Parathyroid adenoma (tissue), 2 donors: ENCODE results near the gene ZDHHC11B.
"Not testable (repeated sequence)": the region's sequence is repeated elsewhere in the genome, so short reads cannot be mapped to it uniquely, and the experiment has no call there.

Source experiments
- H2AFZ ChIP-seq: fragments of 300-600 bp; sonication (generic); one replicate; pipeline ENCODE4 v1.7.0; 2017; ENCODE audit warnings: antibody characterized with exemption, mild to moderate bottlenecking
- H3K27ac ChIP-seq: fragments of 300-600 bp; sonication (generic); one replicate; pipeline ENCODE4 v1.7.0; 2017
- H3K27me3 ChIP-seq: fragments of 300-600 bp; sonication (generic); one replicate; pipeline ENCODE4 v1.7.0; 2017; ENCODE audit warnings: low read length; ENCODE audit not compliant: control insufficient read depth, insufficient read depth
- H3K36me3 ChIP-seq: fragments of 300-600 bp; sonication (generic); one replicate; pipeline ENCODE4 v1.7.0; 2017; ENCODE audit warnings: low read length; ENCODE audit not compliant: control insufficient read depth, insufficient read depth
- H3K4me1 ChIP-seq: fragments of 300-600 bp; sonication (generic); one replicate; pipeline ENCODE4 v1.7.0; 2017; ENCODE audit warnings: control low read depth
- H3K4me2 ChIP-seq: fragments of 300-600 bp; sonication (generic); one replicate; pipeline ENCODE4 v1.7.0; 2017; ENCODE audit warnings: low read length
- H3K4me3 ChIP-seq: fragments of 300-600 bp; sonication (generic); one replicate; pipeline ENCODE4 v1.7.0; 2017; ENCODE audit warnings: low read depth, low read length
- H3K79me2 ChIP-seq: fragments of 300-600 bp; sonication (generic); one replicate; pipeline ENCODE4 v1.7.0; 2017; ENCODE audit warnings: control low read depth
- H3K9ac ChIP-seq: fragments of 300-600 bp; sonication (generic); one replicate; pipeline ENCODE4 v1.7.0; 2017; ENCODE audit warnings: mild to moderate bottlenecking
- H3K9me3 ChIP-seq: fragments of 300-600 bp; sonication (generic); one replicate; pipeline ENCODE4 v1.7.0; 2017; ENCODE audit warnings: low read length; ENCODE audit not compliant: control insufficient read depth
- CTCF ChIP-seq: fragments of 300-600 bp; sonication (generic); IDR thresholded peaks from one replicate; pipeline ENCODE4 v1.7.0; 2017; ENCODE audit warnings: antibody characterized with exemption, mild to moderate bottlenecking
- donor health status: primary hyperparathyroidism.

ZDHHC11B gene

DNA sequence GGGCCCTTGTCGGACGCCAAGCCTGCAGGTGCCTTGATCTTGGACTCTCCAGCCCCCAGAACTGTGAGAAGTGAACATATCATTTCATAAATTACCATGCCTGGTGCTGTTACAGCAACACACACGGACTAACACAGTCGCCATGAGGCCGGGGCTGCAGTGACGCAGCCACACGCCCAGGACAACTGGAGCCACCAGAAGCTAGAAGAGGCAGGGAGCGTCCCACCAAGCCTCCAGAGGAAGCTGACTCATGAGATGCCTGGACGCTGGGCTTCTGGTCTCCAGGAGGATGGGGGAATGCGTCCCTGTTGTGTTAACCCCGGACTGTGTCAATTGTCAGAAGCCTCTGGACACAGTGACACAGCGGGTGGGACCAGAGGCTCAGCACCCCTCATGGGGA lies 97.6 kb downstream of the ZDHHC11B start:
- not testable (repeated sequence) for H3K36me3 ChIP-seq, H3K9ac ChIP-seq, H3K4me3 ChIP-seq, H3K79me2 ChIP-seq, H3K4me2 ChIP-seq, H3K4me1 ChIP-seq, H3K27me3 ChIP-seq, H3K27ac ChIP-seq, H3K9me3 ChIP-seq, H2AFZ ChIP-seq

- not testable (repeated sequence) for H3K9me3 ChIP-seq, H3K27me3 ChIP-seq, H3K9ac ChIP-seq, H2AFZ ChIP-seq, H3K4me2 ChIP-seq, H3K27ac ChIP-seq, H3K4me3 ChIP-seq, H3K4me1 ChIP-seq, H3K79me2 ChIP-seq, H3K36me3 ChIP-seq
Measured at GRCh38 chr5:686172-686523, 98.4 kb downstream of the ZDHHC11B start.

GRCh38 chr5:685262-686171 lies 99.0 kb downstream of the ZDHHC11B start:
- Histone ChIP-seq H2AFZ (no peak overlapping the region), H3K4me2 (no peak overlapping the region), H3K9ac (no peak overlapping the region), H3K27me3 (no peaks in the 10 kb centered on the region), H3K9me3 (no peaks in the 10 kb centered on the region), H3K27ac (no peak overlapping the region), H3K4me3 (no peak overlapping the region), H3K36me3 (no peaks in the 10 kb centered on the region), H3K4me1 (no peaks in the 10 kb centered on the region), H3K79me2 (no peaks in the 10 kb centered on the region)
- no peak for TF ChIP-seq CTCF

DNA sequence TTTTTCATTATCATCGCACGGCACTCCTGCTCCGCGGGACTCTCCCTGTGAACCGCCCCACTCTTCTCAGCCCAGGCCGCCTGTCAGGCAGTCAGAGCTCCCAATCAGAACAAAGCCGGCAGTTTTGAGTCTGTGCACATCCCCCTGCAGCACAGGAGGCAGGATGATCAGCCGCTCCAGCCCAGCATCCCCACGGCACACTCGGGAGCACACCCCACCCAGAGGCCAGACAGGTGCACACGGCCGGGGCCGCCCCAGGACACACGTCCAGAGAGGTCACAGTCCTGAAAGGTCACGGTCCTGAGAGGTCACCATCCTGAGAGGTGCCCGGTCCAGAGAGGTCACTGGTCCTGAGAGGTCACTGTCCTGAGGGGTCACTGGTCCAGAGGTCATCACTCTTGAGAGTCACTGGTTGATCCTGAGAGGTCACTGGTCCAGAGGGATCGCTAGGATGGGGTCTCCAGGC lies 99.7 kb downstream of the ZDHHC11B start:
- H3K27ac ChIP-seq, result no peak overlapping the region
- no peak overlapping the region for H3K4me2 ChIP-seq
- no peaks in the 10 kb centered on the region for H3K4me1 ChIP-seq
- no peak overlapping the region for H3K9ac ChIP-seq
- no peak for TF ChIP-seq CTCF
- no peaks in the 10 kb centered on the region for H3K27me3 ChIP-seq
- no peaks in the 10 kb centered on the region for H3K79me2 ChIP-seq
- H3K4me3 ChIP-seq, result no peak overlapping the region
- H3K9me3 ChIP-seq, result no peaks in the 10 kb centered on the region
- no peak overlapping the region for H2AFZ ChIP-seq
- no peaks in the 10 kb centered on the region for H3K36me3 ChIP-seq

DNA sequence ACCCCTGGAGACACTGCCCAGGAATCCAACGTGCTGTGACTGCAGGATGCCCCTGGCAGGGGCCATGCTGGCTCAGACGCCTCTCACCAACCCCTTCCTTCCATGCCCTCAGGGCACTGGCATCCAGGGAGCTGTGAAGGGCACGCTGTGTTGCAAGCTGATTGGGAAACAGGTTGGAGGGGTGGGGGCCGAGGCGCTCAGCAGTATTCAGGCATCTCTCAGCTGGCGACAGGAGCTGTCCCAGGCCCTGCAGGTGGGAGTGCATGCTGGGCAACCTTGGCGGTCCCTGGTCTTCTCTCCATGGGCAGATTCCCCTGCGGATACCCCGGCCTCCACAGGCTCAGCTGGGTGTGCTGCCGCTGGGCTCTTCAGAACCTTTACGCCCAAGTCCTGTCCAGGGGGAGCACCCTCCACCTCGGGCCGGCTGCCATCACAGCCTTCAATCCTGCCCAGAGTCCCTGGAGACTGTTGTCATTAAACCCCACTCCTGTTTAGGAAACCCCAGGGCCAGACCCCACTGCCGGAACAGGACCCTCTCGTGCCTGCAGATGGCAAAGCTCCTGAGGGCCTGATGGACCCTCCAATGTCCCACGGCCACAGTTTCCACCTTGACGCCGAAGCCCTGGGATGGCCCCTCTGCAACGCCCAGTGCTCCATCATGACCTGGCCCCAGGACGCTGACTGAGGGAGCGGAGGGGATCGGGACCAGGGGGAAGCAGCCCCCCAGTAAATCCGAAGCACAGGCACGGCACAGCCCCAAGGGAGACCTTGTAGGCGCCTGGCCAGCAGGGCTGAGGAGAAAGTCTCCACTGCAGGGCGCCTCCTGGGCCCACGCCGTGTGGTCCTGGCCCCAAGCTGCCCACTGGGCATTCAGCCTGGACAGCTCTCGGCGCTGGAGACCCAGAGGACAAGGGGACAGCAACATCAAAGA lies 100.7 kb downstream of the ZDHHC11B start:
- H2AFZ ChIP-seq, result no peak overlapping the region
- H3K9ac ChIP-seq, result no peak overlapping the region
- no peak overlapping the region for H3K4me3 ChIP-seq
- no peaks in the 10 kb centered on the region for H3K36me3 ChIP-seq
- no peak for TF ChIP-seq CTCF
- H3K4me1 ChIP-seq, result no peaks in the 10 kb centered on the region
- H3K4me2 ChIP-seq, result no peak overlapping the region
- H3K27me3 ChIP-seq, result no peaks in the 10 kb centered on the region
- H3K27ac ChIP-seq, result no peak overlapping the region
- no peaks in the 10 kb centered on the region for H3K9me3 ChIP-seq
- H3K79me2 ChIP-seq, result no peaks in the 10 kb centered on the region

DNA sequence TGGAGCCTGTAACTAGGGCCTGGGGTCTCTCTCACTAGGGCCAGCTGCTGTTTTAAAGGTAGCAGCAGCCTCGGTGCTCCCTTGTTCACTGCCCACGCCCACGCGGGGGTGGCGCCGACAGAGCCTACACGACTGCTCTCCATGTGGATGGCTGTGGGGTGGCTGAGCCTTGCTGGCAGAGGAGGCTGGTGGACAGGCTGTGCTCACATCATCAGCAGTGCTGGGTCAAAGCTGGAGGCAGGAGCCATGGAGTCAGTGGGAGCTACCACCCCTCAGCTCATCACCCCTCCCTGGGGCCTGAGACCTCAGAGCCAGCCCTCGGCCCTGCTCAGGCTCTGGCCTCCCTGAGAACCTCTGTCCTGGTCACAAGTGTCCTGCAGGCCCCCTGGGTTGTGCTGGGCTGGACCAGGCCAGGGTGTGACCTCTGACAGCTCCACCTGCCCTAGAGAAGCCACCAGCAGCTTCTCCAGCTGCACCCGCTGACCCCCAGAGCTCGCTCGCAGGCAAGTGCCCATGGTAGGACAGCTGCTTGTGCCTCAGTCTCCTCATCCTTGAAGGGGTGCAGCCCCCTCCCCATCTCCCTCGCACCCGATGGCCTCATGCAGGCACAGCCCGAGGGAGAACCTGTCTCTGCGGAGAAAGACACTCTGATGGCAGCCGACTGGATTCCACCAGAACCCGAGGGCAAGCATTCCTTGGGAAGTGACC lies 101.7 kb downstream of the ZDHHC11B start:
- not testable (repeated sequence) for H3K4me1 ChIP-seq, H3K9ac ChIP-seq, H3K27ac ChIP-seq, H3K27me3 ChIP-seq, H3K9me3 ChIP-seq, H2AFZ ChIP-seq, H3K79me2 ChIP-seq, H3K36me3 ChIP-seq, H3K4me3 ChIP-seq, H3K4me2 ChIP-seq

DNA sequence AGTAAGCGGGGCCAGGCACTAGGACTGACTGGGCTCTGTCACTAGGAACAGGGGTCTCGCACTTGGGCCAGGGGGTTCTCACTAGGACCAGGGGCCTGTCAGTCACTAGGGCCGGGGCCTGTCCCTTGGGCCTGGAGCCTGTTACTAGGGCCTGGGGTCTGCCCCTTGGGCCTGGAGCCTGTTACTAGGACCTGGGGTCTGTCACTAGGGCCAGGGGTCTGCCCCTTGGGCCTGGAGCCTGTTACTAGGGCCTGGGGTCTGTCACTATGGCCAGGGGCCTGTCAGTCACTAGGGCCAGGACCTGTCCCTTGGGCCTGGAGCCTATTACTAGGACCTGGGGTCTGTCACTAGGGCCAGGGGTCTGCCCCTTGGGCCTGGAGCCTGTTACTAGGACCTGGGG lies 102.3 kb downstream of the ZDHHC11B start:
- H3K36me3 ChIP-seq, H2AFZ ChIP-seq, H3K27me3 ChIP-seq, H3K9me3 ChIP-seq, H3K27ac ChIP-seq, H3K4me1 ChIP-seq, H3K4me2 ChIP-seq, H3K79me2 ChIP-seq, H3K4me3 ChIP-seq, H3K9ac ChIP-seq: not testable (repeated sequence)
